K562 (cell line): ENCODE results near the gene KCNJ2. TPM values are rescaled to one million over a fixed set of nuclear protein-coding genes. Genes with fewer than 3 reads are reported as not detected.

ENCODE experiments used
- GATAD2B ChIP-seq: fragments of 450-650 bp; IDR thresholded peaks from 2 replicates; pipeline ENCODE4 v1.6.1; 2017; ENCODE audit warnings: mild to moderate bottlenecking, borderline replicate concordance
- GMEB1 ChIP-seq: fragments of 250-450 bp; sonication (Bioruptor Pico); IDR thresholded peaks from 2 replicates; pipeline ENCODE4 v1.4.0; 2020; ENCODE audit warnings: mild to moderate bottlenecking
- HMGN3 ChIP-seq: IDR thresholded peaks from 2 replicates; pipeline ENCODE4 v1.6.1; 2011; ENCODE audit warnings: borderline replicate concordance, low read depth, mild to moderate bottlenecking, mixed read lengths, low read length; ENCODE audit not compliant: insufficient read length; ENCODE audit errors: extremely low read depth
- HNRNPH1 ChIP-seq: fragments of 200-400 bp; formaldehyde crosslinking; optimal IDR thresholded peaks from 2 replicates; pipeline ENCODE3; 2017; ENCODE audit warnings: low read depth, mild to moderate bottlenecking, low read length, moderate library complexity
- NCOA6 ChIP-seq: fragments of 450-650 bp; IDR thresholded peaks from 2 replicates; pipeline ENCODE4 v1.6.1; 2017; ENCODE audit warnings: mild to moderate bottlenecking
- RBBP5 ChIP-seq: fragments of 200-600 bp; sonication (generic); IDR thresholded peaks from 2 replicates; pipeline ENCODE4 v1.6.1; 2012; ENCODE audit warnings: borderline replicate concordance, mild to moderate bottlenecking, low read length, control low read depth, inconsistent platforms; ENCODE audit not compliant: insufficient read depth, poor library complexity, severe bottlenecking
- RBM14 ChIP-seq: fragments of 200-400 bp; formaldehyde crosslinking; IDR thresholded peaks from 2 replicates; pipeline ENCODE4 v1.6.1; 2018; ENCODE audit warnings: low read depth, mild to moderate bottlenecking, low read length, moderate library complexity, borderline replicate concordance; ENCODE audit not compliant: insufficient read depth
- RCOR1 ChIP-seq, 2 experiments: IDR thresholded peaks; 2 replicates each; pipeline ENCODE4 v1.6.1; 2012; ENCODE audit warnings: low read depth in 2 of 2, low read length in 2 of 2, borderline replicate concordance in 1 of 2, improper control_type of control experiment in 1 of 2
- SLC30A9 ChIP-seq: fragments of 250-450 bp; sonication (Bioruptor Pico); IDR thresholded peaks from 2 replicates; pipeline ENCODE4 v1.8.0; 2022; ENCODE audit warnings: mild to moderate bottlenecking, moderate library complexity
- TAF1 ChIP-seq: IDR thresholded peaks from 2 replicates; pipeline ENCODE4 v1.6.1; 2011; ENCODE audit warnings: mild to moderate bottlenecking, low read length, moderate library complexity; ENCODE audit not compliant: insufficient read depth, control insufficient read depth, severe bottlenecking; ENCODE audit errors: extremely low read depth
- ZNF407 ChIP-seq: fragments of 450-650 bp; IDR thresholded peaks from 2 replicates; pipeline ENCODE4 v1.6.1; 2016; ENCODE audit warnings: low read depth
- polyA plus RNA-seq, 8 experiments: library from polyadenylated mRNA; depleted of rRNA in 4 of 8; stranded (reverse) in 5 of 8; unstranded in 3 of 8; fragments of >200 nt; fragmentation: Nextera tagmentation in 2 of 8; fragmentation: Illumina TruSeq in 1 of 8; extraction: Ambion mirVana in 2 of 8; extraction: Trizol in 1 of 8; gene quantifications; 2 replicates each; pipeline versions ENCODE4 v1.2.1 to v1.2.3, GENCODE V29; 2011 to 2014; ENCODE audit warnings: inconsistent platforms in 1 of 8, missing spikeins in 1 of 8
- total RNA-seq, 7 experiments: library from RNA; depleted of rRNA in 6 of 7; stranded (reverse); fragments of >200 nt in 6 of 7; fragmentation: Illumina TruSeq in 2 of 7; extraction: Trizol in 2 of 7; gene quantifications; 2 replicates each; pipeline versions ENCODE4 v1.2.1 to v1.2.3, GENCODE V29; 2011 to 2021; ENCODE audit warnings: low replicate concordance in 1 of 7
- TF ChIP-seq, protein P1 (sequence below): fragments of 250-450 bp; sonication (Bioruptor Pico); IDR thresholded peaks from 2 replicates; pipeline ENCODE4 v1.8.0; 2021; ENCODE audit warnings: borderline replicate concordance, mild to moderate bottlenecking, moderate library complexity; ENCODE audit not compliant: poor library complexity, severe bottlenecking
- TF ChIP-seq, protein P2 (sequence below): fragments of 450-650 bp; IDR thresholded peaks from 2 replicates; pipeline ENCODE4 v1.6.1; 2016; ENCODE audit warnings: borderline replicate concordance

Gene KCNJ2
- total and polyA plus RNA-seq, 9 of the 15 experiments (the other 6 are each of a cell fraction or from before 2014, with no cell fraction given), result not detected

GRCh38 chr17:70128727-70129238 is 40.5 kb upstream of the KCNJ2 start (continued):
- TF ChIP-seq RCOR1 (IDR thresholded peaks at IDR 0.05; ENCODE audit: borderline replicate concordance in 1 of 2, low read depth in 2 of 2, low read length in 2 of 2) (no peak), GATAD2B (no peak), RBBP5 (no peak), TAF1 (peak; percentile 86), GMEB1 (CRISPR knock-in tag) (peak; percentile 53), HNRNPH1 (no peak), ZNF407 (no peak), HMGN3 (no peak), RBM14 (no peak), NCOA6 (no peak), SLC30A9 (CRISPR knock-in tag) (no peak)
- TF ChIP-seq, protein P1, sequence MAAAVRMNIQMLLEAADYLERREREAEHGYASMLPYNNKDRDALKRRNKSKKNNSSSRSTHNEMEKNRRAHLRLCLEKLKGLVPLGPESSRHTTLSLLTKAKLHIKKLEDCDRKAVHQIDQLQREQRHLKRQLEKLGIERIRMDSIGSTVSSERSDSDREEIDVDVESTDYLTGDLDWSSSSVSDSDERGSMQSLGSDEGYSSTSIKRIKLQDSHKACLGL (CRISPR knock-in tag), result no peak
- TF ChIP-seq, protein P2, sequence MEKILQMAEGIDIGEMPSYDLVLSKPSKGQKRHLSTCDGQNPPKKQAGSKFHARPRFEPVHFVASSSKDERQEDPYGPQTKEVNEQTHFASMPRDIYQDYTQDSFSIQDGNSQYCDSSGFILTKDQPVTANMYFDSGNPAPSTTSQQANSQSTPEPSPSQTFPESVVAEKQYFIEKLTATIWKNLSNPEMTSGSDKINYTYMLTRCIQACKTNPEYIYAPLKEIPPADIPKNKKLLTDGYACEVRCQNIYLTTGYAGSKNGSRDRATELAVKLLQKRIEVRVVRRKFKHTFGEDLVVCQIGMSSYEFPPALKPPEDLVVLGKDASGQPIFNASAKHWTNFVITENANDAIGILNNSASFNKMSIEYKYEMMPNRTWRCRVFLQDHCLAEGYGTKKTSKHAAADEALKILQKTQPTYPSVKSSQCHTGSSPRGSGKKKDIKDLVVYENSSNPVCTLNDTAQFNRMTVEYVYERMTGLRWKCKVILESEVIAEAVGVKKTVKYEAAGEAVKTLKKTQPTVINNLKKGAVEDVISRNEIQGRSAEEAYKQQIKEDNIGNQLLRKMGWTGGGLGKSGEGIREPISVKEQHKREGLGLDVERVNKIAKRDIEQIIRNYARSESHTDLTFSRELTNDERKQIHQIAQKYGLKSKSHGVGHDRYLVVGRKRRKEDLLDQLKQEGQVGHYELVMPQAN, result no peak
